ENCODE data around the gene ANO3. TPM values are rescaled to one million over a fixed set of nuclear protein-coding genes. Genes with fewer than 3 reads are reported as not detected.

The ANO3 gene
- polyA plus RNA-seq, 1 donor: 0.33 TPM

GRCh38 chr11:26350002-26350401, 18.1 kb downstream of the ANO3 start:
- DNase-seq: no peak
- no peaks in the 10 kb centered on the region for H3K36me3 ChIP-seq (ENCODE audit: control insufficient read depth, insufficient read depth, low read length)
- no CpG with 5 or more reads among the region's 7 CpGs for WGBS (ENCODE audit: insufficient coverage, low lambda C conversion rate)
- H3K9me3 ChIP-seq (ENCODE audit: control insufficient read depth, low read depth, low read length): no peaks in the 10 kb centered on the region
- H3K4me1 ChIP-seq (ENCODE audit: control insufficient read depth, insufficient read depth, low read length): no peaks in the 10 kb centered on the region
- no peak overlapping the region for H3K27ac ChIP-seq (ENCODE audit: low read length)
- H3K4me3 ChIP-seq (ENCODE audit: low read length): no peak overlapping the region
- no peaks in the 10 kb centered on the region for H3K27me3 ChIP-seq (ENCODE audit: control insufficient read depth, insufficient read depth, low read length)

- H3K4me3 ChIP-seq (ENCODE audit: low read length): no peak overlapping the region
- 85% methylated on average over 4 of the region's 5 CpGs for WGBS (ENCODE audit: insufficient coverage, low lambda C conversion rate)
- no peak overlapping the region for H3K27ac ChIP-seq (ENCODE audit: low read length)
- no peaks in the 10 kb centered on the region for H3K4me1 ChIP-seq (ENCODE audit: control insufficient read depth, insufficient read depth, low read length)
- no peaks in the 10 kb centered on the region for H3K9me3 ChIP-seq (ENCODE audit: control insufficient read depth, low read depth, low read length)
- DNase-seq: no peak
- H3K36me3 ChIP-seq (ENCODE audit: control insufficient read depth, insufficient read depth, low read length): no peaks in the 10 kb centered on the region
- no peaks in the 10 kb centered on the region for H3K27me3 ChIP-seq (ENCODE audit: control insufficient read depth, insufficient read depth, low read length)
Measured at GRCh38 chr11:26353010-26353409, 21.1 kb downstream of the ANO3 start.

- Histone ChIP-seq H3K4me1 (ENCODE audit: control insufficient read depth, insufficient read depth, low read length) (no peaks in the 10 kb centered on the region), H3K27ac (ENCODE audit: low read length) (no peak overlapping the region), H3K9me3 (ENCODE audit: control insufficient read depth, low read depth, low read length) (no peaks in the 10 kb centered on the region), H3K4me3 (ENCODE audit: low read length) (no peak overlapping the region), H3K27me3 (ENCODE audit: control insufficient read depth, insufficient read depth, low read length) (no peaks in the 10 kb centered on the region), H3K36me3 (ENCODE audit: control insufficient read depth, insufficient read depth, low read length) (no peaks in the 10 kb centered on the region)
- DNase-seq: no peak
Measured at GRCh38 chr11:26359055-26359454, 27.1 kb downstream of the ANO3 start.

- Histone ChIP-seq H3K9me3 (ENCODE audit: control insufficient read depth, low read depth, low read length) (peaks cover 4% of the 10 kb centered on the region), H3K27ac (ENCODE audit: low read length) (no peak overlapping the region), H3K27me3 (ENCODE audit: control insufficient read depth, insufficient read depth, low read length) (no peaks in the 10 kb centered on the region), H3K4me3 (ENCODE audit: low read length) (no peak overlapping the region), H3K36me3 (ENCODE audit: control insufficient read depth, insufficient read depth, low read length) (no peaks in the 10 kb centered on the region), H3K4me1 (ENCODE audit: control insufficient read depth, insufficient read depth, low read length) (no peaks in the 10 kb centered on the region)
- DNase-seq: no peak
- WGBS (ENCODE audit: insufficient coverage, low lambda C conversion rate): no CpG with 5 or more reads among the region's 1 CpG
Measured at GRCh38 chr11:26365284-26365683, 33.4 kb downstream of the ANO3 start.

GRCh38 chr11:26377619-26378018, 45.7 kb downstream of the ANO3 start:
- Histone ChIP-seq H3K4me3 (ENCODE audit: low read length) (no peak overlapping the region), H3K27me3 (ENCODE audit: control insufficient read depth, insufficient read depth, low read length) (no peaks in the 10 kb centered on the region), H3K36me3 (ENCODE audit: control insufficient read depth, insufficient read depth, low read length) (no peaks in the 10 kb centered on the region), H3K9me3 (ENCODE audit: control insufficient read depth, low read depth, low read length) (peaks cover 7% of the 10 kb centered on the region), H3K27ac (ENCODE audit: low read length) (no peak overlapping the region), H3K4me1 (ENCODE audit: control insufficient read depth, insufficient read depth, low read length) (no peaks in the 10 kb centered on the region)
- no peak for DNase-seq
- no CpG with 5 or more reads among the region's 1 CpG for WGBS (ENCODE audit: insufficient coverage, low lambda C conversion rate)

- no peaks in the 10 kb centered on the region for H3K9me3 ChIP-seq (ENCODE audit: control insufficient read depth, low read depth, low read length)
- DNase-seq: no peak
- H3K27me3 ChIP-seq (ENCODE audit: control insufficient read depth, insufficient read depth, low read length): no peaks in the 10 kb centered on the region
- no peak overlapping the region for H3K4me3 ChIP-seq (ENCODE audit: low read length)
- no peak overlapping the region for H3K27ac ChIP-seq (ENCODE audit: low read length)
- H3K4me1 ChIP-seq (ENCODE audit: control insufficient read depth, insufficient read depth, low read length): no peaks in the 10 kb centered on the region
- no peaks in the 10 kb centered on the region for H3K36me3 ChIP-seq (ENCODE audit: control insufficient read depth, insufficient read depth, low read length)
- WGBS (ENCODE audit: insufficient coverage, low lambda C conversion rate): no CpG with 5 or more reads among the region's 1 CpG
Measured at GRCh38 chr11:26399336-26399735, 67.4 kb downstream of the ANO3 start.

GRCh38 chr11:26410706-26411366, 78.9 kb downstream of the ANO3 start:
- no peaks in the 10 kb centered on the region for H3K27me3 ChIP-seq (ENCODE audit: control insufficient read depth, insufficient read depth, low read length)
- WGBS (ENCODE audit: insufficient coverage, low lambda C conversion rate): 67% methylated on average over 1 of the region's 5 CpGs
- no peaks in the 10 kb centered on the region for H3K4me1 ChIP-seq (ENCODE audit: control insufficient read depth, insufficient read depth, low read length)
- no peak overlapping the region for H3K4me3 ChIP-seq (ENCODE audit: low read length)
- no peaks in the 10 kb centered on the region for H3K36me3 ChIP-seq (ENCODE audit: control insufficient read depth, insufficient read depth, low read length)
- no peak for DNase-seq
- no peak overlapping the region for H3K27ac ChIP-seq (ENCODE audit: low read length)
- H3K9me3 ChIP-seq (ENCODE audit: control insufficient read depth, low read depth, low read length): no peaks in the 10 kb centered on the region

- DNase-seq: no peak
- H3K27me3 ChIP-seq (ENCODE audit: control insufficient read depth, insufficient read depth, low read length): no peaks in the 10 kb centered on the region
- no peak overlapping the region for H3K4me3 ChIP-seq (ENCODE audit: low read length)
- no peaks in the 10 kb centered on the region for H3K36me3 ChIP-seq (ENCODE audit: control insufficient read depth, insufficient read depth, low read length)
- no peak overlapping the region for H3K27ac ChIP-seq (ENCODE audit: low read length)
- WGBS (ENCODE audit: insufficient coverage, low lambda C conversion rate): 78% methylated on average over 1 of the region's 1 CpG
- no peaks in the 10 kb centered on the region for H3K9me3 ChIP-seq (ENCODE audit: control insufficient read depth, low read depth, low read length)
- H3K4me1 ChIP-seq (ENCODE audit: control insufficient read depth, insufficient read depth, low read length): no peaks in the 10 kb centered on the region
Measured at GRCh38 chr11:26412955-26413354, 81.0 kb downstream of the ANO3 start.

- WGBS (ENCODE audit: insufficient coverage, low lambda C conversion rate): no CpG with 5 or more reads among the region's 6 CpGs
- no peaks in the 10 kb centered on the region for H3K36me3 ChIP-seq (ENCODE audit: control insufficient read depth, insufficient read depth, low read length)
- DNase-seq: peak in 1 of 2 donors; percentile 7
- no peaks in the 10 kb centered on the region for H3K27me3 ChIP-seq (ENCODE audit: control insufficient read depth, insufficient read depth, low read length)
- no peaks in the 10 kb centered on the region for H3K4me1 ChIP-seq (ENCODE audit: control insufficient read depth, insufficient read depth, low read length)
- H3K4me3 ChIP-seq (ENCODE audit: low read length): no peak overlapping the region
- H3K9me3 ChIP-seq (ENCODE audit: control insufficient read depth, low read depth, low read length): no peaks in the 10 kb centered on the region
- H3K27ac ChIP-seq (ENCODE audit: low read length): no peak overlapping the region
Measured at GRCh38 chr11:26418386-26418912, 86.5 kb downstream of the ANO3 start.

GRCh38 chr11:26420331-26420730, 88.4 kb downstream of the ANO3 start:
- no peaks in the 10 kb centered on the region for H3K27me3 ChIP-seq (ENCODE audit: control insufficient read depth, insufficient read depth, low read length)
- no peaks in the 10 kb centered on the region for H3K9me3 ChIP-seq (ENCODE audit: control insufficient read depth, low read depth, low read length)
- no peaks in the 10 kb centered on the region for H3K36me3 ChIP-seq (ENCODE audit: control insufficient read depth, insufficient read depth, low read length)
- H3K27ac ChIP-seq (ENCODE audit: low read length): no peak overlapping the region
- no peak overlapping the region for H3K4me3 ChIP-seq (ENCODE audit: low read length)
- WGBS (ENCODE audit: insufficient coverage, low lambda C conversion rate): no CpG with 5 or more reads among the region's 1 CpG
- no peaks in the 10 kb centered on the region for H3K4me1 ChIP-seq (ENCODE audit: control insufficient read depth, insufficient read depth, low read length)
- no peak for DNase-seq

GRCh38 chr11:26424255-26424654, 92.3 kb downstream of the ANO3 start:
- Histone ChIP-seq H3K36me3 (ENCODE audit: control insufficient read depth, insufficient read depth, low read length) (no peaks in the 10 kb centered on the region), H3K27me3 (ENCODE audit: control insufficient read depth, insufficient read depth, low read length) (no peaks in the 10 kb centered on the region), H3K4me3 (ENCODE audit: low read length) (no peak overlapping the region), H3K27ac (ENCODE audit: low read length) (no peak overlapping the region), H3K4me1 (ENCODE audit: control insufficient read depth, insufficient read depth, low read length) (no peaks in the 10 kb centered on the region), H3K9me3 (ENCODE audit: control insufficient read depth, low read depth, low read length) (no peaks in the 10 kb centered on the region)
- no peak for DNase-seq
- WGBS (ENCODE audit: insufficient coverage, low lambda C conversion rate): 0% methylated on average over 1 of the region's 1 CpG
